Lung (tissue), 12 donors: ENCODE results near the gene MVB12B. TPM values are rescaled to one million over a fixed set of nuclear protein-coding genes. Genes with fewer than 3 reads are reported as not detected.
"Not testable (repeated sequence)": the region's sequence is repeated elsewhere in the genome, so short reads cannot be mapped to it uniquely, and the experiment has no call there.

ENCODE experiments used
- ATAC-seq: fragments of 200-7000 bp; cut with Tn5 transposase; one replicate; pipeline ENCODE4 v1.9.1; 2020; ENCODE audit warnings: moderate number of reproducible peaks; ENCODE audit not compliant: insufficient read depth, low FRiP score
- DNase-seq, 3 donors: peaks; one replicate each; pipeline ENCODE4 v3.0.0-alpha.2; 2013 to 2017
- H3K27ac ChIP-seq, 2 donors: one replicate each; pipeline ENCODE4 v1.5.1; 2013; ENCODE audit warnings: mild to moderate bottlenecking in 2 of 2, moderate library complexity in 2 of 2, control low read depth in 1 of 2, inconsistent platforms in 1 of 2, low read depth in 1 of 2, low read length in 1 of 2
- H3K27me3 ChIP-seq, 3 donors: one replicate each; pipeline ENCODE4 v1.5.1; 2013; ENCODE audit warnings: low read length in 2 of 3; ENCODE audit not compliant: control insufficient read depth in 3 of 3, insufficient read depth in 3 of 3
- H3K36me3 ChIP-seq, 4 donors: one replicate each; pipeline ENCODE4 v1.5.1; 2013; ENCODE audit warnings: low read length in 4 of 4, mild to moderate bottlenecking in 1 of 4, moderate library complexity in 1 of 4; ENCODE audit not compliant: control insufficient read depth in 4 of 4, insufficient read depth in 4 of 4
- H3K4me1 ChIP-seq, 5 donors: one replicate each; pipeline ENCODE4 v1.5.1; 2013; ENCODE audit warnings: low read length in 5 of 5, mild to moderate bottlenecking in 2 of 5, moderate library complexity in 1 of 5; ENCODE audit not compliant: control insufficient read depth in 5 of 5, insufficient read depth in 5 of 5
- H3K4me3 ChIP-seq: one replicate; pipeline ENCODE4 v1.5.1; 2013; ENCODE audit warnings: mild to moderate bottlenecking, control low read depth, moderate library complexity
- H3K9ac ChIP-seq, 2 donors: one replicate each; pipeline ENCODE4 v1.5.1; 2013; ENCODE audit warnings: low read length in 2 of 2, control low read depth in 1 of 2; ENCODE audit not compliant: insufficient read depth in 1 of 2
- H3K9me3 ChIP-seq, 4 donors: one replicate each; pipeline ENCODE4 v1.5.1; 2013; ENCODE audit warnings: low read length in 3 of 4, mild to moderate bottlenecking in 1 of 4, moderate library complexity in 1 of 4; ENCODE audit not compliant: control insufficient read depth in 4 of 4, insufficient read depth in 3 of 4
- CTCF ChIP-seq: IDR thresholded peaks from 2 replicates; pipeline ENCODE4 v1.5.1; 2012; ENCODE audit warnings: mild to moderate bottlenecking; ENCODE audit errors: control extremely low read depth, extremely low read depth
- WGBS, 2 donors: extraction: QIAGEN DNeasy Blood & Tissue Kit; methylation state at CpG; one replicate each; pipeline ENCODE4 v1.1.7; 2013; 5-methylcytosine and 5-hydroxymethylcytosine counted together
- polyA plus RNA-seq, 2 donors: library from polyadenylated mRNA; stranded (reverse); fragments of 200-250 nt; gene quantifications; one replicate each; pipeline ENCODE4 v1.2.1, GENCODE V29; 2013
- total RNA-seq, 2 donors: library from RNA; depleted of rRNA in 1 of 2; stranded (reverse); fragments of >200 nt in 1 of 2; gene quantifications; one replicate each; pipeline ENCODE4 v1.2.1, GENCODE V29; 2014 to 2021
- donor health status: control.
- donor health status: control.
- donor health status: Bipolar disorder and iron deficiency.
- donor health status: healthy.
- donor health status: DM: yes; HTN: yes; CAD: no.

Gene MVB12B
- total and polyA plus RNA-seq, 4 donors, result 9.5 to 33.6 (median 16.5) TPM

GRCh38 chr9:126536841-126537465 lies 210.3 kb downstream of the MVB12B start:
- Histone ChIP-seq H3K9me3 (no peaks in the 10 kb centered on the region), H3K27me3 (peaks cover 0 to 26% (median 8%) of the 10 kb centered on the region in 3 donors), H3K27ac (no peak overlapping the region), H3K9ac (no peak overlapping the region), H3K4me1 (peaks cover 0 to 8% (median 0%) of the 10 kb centered on the region in 5 donors), H3K4me3 (no peak overlapping the region), H3K36me3 (no peaks in the 10 kb centered on the region)
- WGBS, 2 donors, result 81% methylated on average over 11 of the region's 11 CpGs
- ATAC-seq (no peak), DNase-seq (no peak)
- no peak for TF ChIP-seq CTCF

GRCh38 chr9:126538550-126538949 lies 211.9 kb downstream of the MVB12B start:
- Histone ChIP-seq H3K4me1 (no peaks in the 10 kb centered on the region), H3K27ac (no peak overlapping the region), H3K9me3 (no peaks in the 10 kb centered on the region), H3K9ac (no peak overlapping the region), H3K4me3 (no peak overlapping the region), H3K27me3 (peaks cover 0 to 24% (median 8%) of the 10 kb centered on the region in 3 donors), H3K36me3 (no peaks in the 10 kb centered on the region)
- TF ChIP-seq CTCF, result no peak
- DNase-seq (no peak), ATAC-seq (no peak)
- 94 to 96% methylated on average over 1 of the region's 1 CpG for WGBS, 2 donors

DNA sequence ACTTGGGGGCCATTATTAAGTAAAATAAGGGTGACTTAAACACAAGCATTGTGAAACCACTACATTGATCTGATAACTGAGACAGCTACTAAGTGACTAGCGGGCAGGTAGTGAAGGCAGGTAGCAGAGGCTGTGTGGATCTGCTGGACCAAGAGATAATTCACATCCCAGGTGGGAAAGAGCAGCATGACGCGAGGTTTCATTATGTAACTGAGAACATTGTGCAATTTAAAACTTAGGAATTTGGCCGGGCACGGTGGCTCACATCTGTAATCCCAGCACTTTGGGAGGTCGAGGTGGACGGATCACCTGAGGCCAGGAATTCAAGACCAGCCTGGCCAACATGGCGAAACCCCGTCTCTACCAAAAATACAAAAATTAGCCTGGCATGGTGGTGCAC lies 213.8 kb downstream of the MVB12B start:
- not testable (repeated sequence) for H3K36me3 ChIP-seq, H3K9ac ChIP-seq, H3K4me1 ChIP-seq, DNase-seq, H3K9me3 ChIP-seq, H3K4me3 ChIP-seq, H3K27ac ChIP-seq, ATAC-seq
- peaks cover 0 to 12% (median 6%) of the 10 kb centered on the region in 3 donors for H3K27me3 ChIP-seq
- 79% methylated on average over 9 of the region's 9 CpGs for WGBS, 2 donors

- Histone ChIP-seq H3K9ac (no peak overlapping the region), H3K4me3 (no peak overlapping the region), H3K36me3 (no peaks in the 10 kb centered on the region), H3K27me3 (peaks cover 0 to 9% (median 2%) of the 10 kb centered on the region in 3 donors), H3K9me3 (no peaks in the 10 kb centered on the region), H3K27ac (no peak overlapping the region), H3K4me1 (no peaks in the 10 kb centered on the region)
- WGBS, 2 donors, result 100% methylated on average over 3 of the region's 3 CpGs
- no peak for ATAC-seq
- DNase-seq, result no peak
- no peak for TF ChIP-seq CTCF
These were observed 216.9 kb downstream of the MVB12B start for GRCh38 chr9:126543490-126543889.
